Astrocyte (in vitro differentiated cells and primary cell): Measurements from ENCODE around the gene NOS1AP. TPM values are rescaled to one million over a fixed set of nuclear protein-coding genes. Genes with fewer than 3 reads are reported as not detected.

ENCODE experiments used
- DNase-seq: peaks from one replicate; pipeline ENCODE4 v3.0.0-alpha.2; 2010; ENCODE audit warnings: low read depth
- FAIRE-seq: peaks from 2 replicates; lab custom pipeline; 2011; peaks lifted over from hg19 to GRCh38; lab: Jason Lieb, UNC
- H2AFZ ChIP-seq: 2 replicates; pipeline ENCODE4 v1.6.0; 2012; ENCODE audit warnings: low read depth, low read length, inconsistent platforms
- H3K27ac ChIP-seq: 2 replicates; pipeline ENCODE4 v1.5.1; 2011; ENCODE audit warnings: low read depth, low read length, inconsistent platforms
- H3K27me3 ChIP-seq: 2 replicates; pipeline ENCODE4 v1.6.0; 2011; ENCODE audit warnings: low read length, inconsistent platforms; ENCODE audit not compliant: insufficient read depth
- H3K36me3 ChIP-seq: 2 replicates; pipeline ENCODE4 v1.5.1; 2011; ENCODE audit warnings: low read length, inconsistent platforms; ENCODE audit not compliant: insufficient read depth
- H3K4me1 ChIP-seq: 2 replicates; pipeline ENCODE4 v1.5.1; 2011; ENCODE audit warnings: low read length, inconsistent platforms; ENCODE audit not compliant: insufficient read depth
- H3K4me2 ChIP-seq: 2 replicates; pipeline ENCODE4 v1.6.0; 2012; ENCODE audit warnings: low read length, inconsistent platforms
- H3K4me3 ChIP-seq: 2 replicates; pipeline ENCODE4 v1.5.1; 2011; ENCODE audit warnings: low read depth, mild to moderate bottlenecking, low read length, inconsistent platforms; ENCODE audit not compliant: insufficient read depth
- H3K79me2 ChIP-seq: 2 replicates; pipeline ENCODE4 v1.6.0; 2012; ENCODE audit warnings: mild to moderate bottlenecking, low read length, inconsistent platforms; ENCODE audit not compliant: insufficient read depth
- H3K9ac ChIP-seq: 2 replicates; pipeline ENCODE4 v1.6.0; 2012; ENCODE audit warnings: mild to moderate bottlenecking, low read length, inconsistent platforms
- H3K9me3 ChIP-seq: 2 replicates; pipeline ENCODE4 v1.5.1; 2012; ENCODE audit warnings: low read depth, mild to moderate bottlenecking, low read length, inconsistent platforms; ENCODE audit not compliant: insufficient read depth
- H4K20me1 ChIP-seq: 2 replicates; pipeline ENCODE4 v1.6.0; 2012; ENCODE audit warnings: low read length, inconsistent platforms; ENCODE audit not compliant: insufficient read depth
- H3K27ac Mint-ChIP-seq: one replicate; pipeline ENCODE4 v1.8.0; 2021; ENCODE audit warnings: mild to moderate bottlenecking, mixed read lengths; ENCODE audit not compliant: unreplicated experiment
- H3K27me3 Mint-ChIP-seq: one replicate; pipeline ENCODE4 v1.8.0; 2021; ENCODE audit warnings: low read depth, mixed read lengths; ENCODE audit not compliant: unreplicated experiment
- H3K36me3 Mint-ChIP-seq: one replicate; pipeline ENCODE4 v1.8.0; 2021; ENCODE audit warnings: low read depth, mixed read lengths; ENCODE audit not compliant: unreplicated experiment
- H3K4me1 Mint-ChIP-seq: one replicate; pipeline ENCODE4 v1.8.0; 2021; ENCODE audit warnings: low read depth, mixed read lengths; ENCODE audit not compliant: unreplicated experiment
- H3K4me3 Mint-ChIP-seq: one replicate; pipeline ENCODE4 v1.8.0; 2021; ENCODE audit warnings: mild to moderate bottlenecking, moderate library complexity, mixed read lengths; ENCODE audit not compliant: unreplicated experiment
- H3K9me3 Mint-ChIP-seq: one replicate; pipeline ENCODE4 v1.8.0; 2021; ENCODE audit warnings: mild to moderate bottlenecking, mixed read lengths; ENCODE audit not compliant: unreplicated experiment
- EZH2 ChIP-seq: IDR thresholded peaks from 2 replicates; pipeline ENCODE4 v1.6.1; 2012; ENCODE audit warnings: mild to moderate bottlenecking, low read length, inconsistent platforms; ENCODE audit not compliant: insufficient read depth
- total RNA-seq: library from RNA; stranded (reverse); gene quantifications from 2 replicates; pipeline ENCODE4 v1.2.1, GENCODE V29; 2021
- TF ChIP-seq, protein P1 (sequence below): IDR thresholded peaks from 2 replicates; pipeline ENCODE4 v1.5.1; 2011; ENCODE audit warnings: low read depth, mild to moderate bottlenecking, inconsistent platforms, low read length, moderate library complexity; ENCODE audit not compliant: insufficient read depth

The NOS1AP gene
- total RNA-seq, 1 donor from 2014 or later: 1.2 TPM

DNA sequence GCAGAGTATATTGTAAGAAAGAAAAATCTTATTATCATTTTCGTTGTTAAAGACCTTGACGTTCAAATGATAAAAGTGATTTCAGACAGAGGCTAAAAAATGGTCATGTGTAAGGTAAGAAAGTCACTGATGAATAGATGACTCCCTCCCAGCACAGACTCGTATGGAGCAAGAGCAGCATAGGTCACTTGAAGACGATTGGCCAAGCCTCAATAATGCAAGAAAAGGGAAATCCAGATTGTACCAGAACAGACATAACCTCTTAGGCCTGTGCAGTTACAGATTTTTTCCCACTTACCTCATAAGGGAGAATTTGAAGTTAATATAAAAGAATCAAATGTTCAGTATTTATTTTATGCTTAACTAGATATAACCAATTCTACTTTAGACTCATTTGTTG is 29.5 kb upstream of the NOS1AP start:
- H4K20me1 ChIP-seq: no peaks in the 10 kb centered on the region
- DNase-seq (no peak), FAIRE-seq (no peak)
- no peak overlapping the region for H3K4me3 ChIP-seq
- no peak overlapping the region for H2AFZ ChIP-seq
- no peaks in the 10 kb centered on the region for H3K79me2 ChIP-seq
- Mint-ChIP-seq H3K27me3 (peaks cover 2% of the 10 kb centered on the region), H3K36me3 (no peaks in the 10 kb centered on the region), H3K9me3 (peaks cover 4% of the 10 kb centered on the region), H3K4me1 (peaks cover 6% of the 10 kb centered on the region), H3K27ac (no peak overlapping the region), H3K4me3 (no peak overlapping the region)
- H3K27me3 ChIP-seq: no peaks in the 10 kb centered on the region
- no peak overlapping the region for H3K9ac ChIP-seq
- H3K36me3 ChIP-seq: no peaks in the 10 kb centered on the region
- peaks cover 9% of the 10 kb centered on the region for H3K4me1 ChIP-seq
- no peak overlapping the region for H3K27ac ChIP-seq
- no peaks in the 10 kb centered on the region for H3K9me3 ChIP-seq
- no peak overlapping the region for H3K4me2 ChIP-seq
- no peak for TF ChIP-seq EZH2
- TF ChIP-seq, protein P1, sequence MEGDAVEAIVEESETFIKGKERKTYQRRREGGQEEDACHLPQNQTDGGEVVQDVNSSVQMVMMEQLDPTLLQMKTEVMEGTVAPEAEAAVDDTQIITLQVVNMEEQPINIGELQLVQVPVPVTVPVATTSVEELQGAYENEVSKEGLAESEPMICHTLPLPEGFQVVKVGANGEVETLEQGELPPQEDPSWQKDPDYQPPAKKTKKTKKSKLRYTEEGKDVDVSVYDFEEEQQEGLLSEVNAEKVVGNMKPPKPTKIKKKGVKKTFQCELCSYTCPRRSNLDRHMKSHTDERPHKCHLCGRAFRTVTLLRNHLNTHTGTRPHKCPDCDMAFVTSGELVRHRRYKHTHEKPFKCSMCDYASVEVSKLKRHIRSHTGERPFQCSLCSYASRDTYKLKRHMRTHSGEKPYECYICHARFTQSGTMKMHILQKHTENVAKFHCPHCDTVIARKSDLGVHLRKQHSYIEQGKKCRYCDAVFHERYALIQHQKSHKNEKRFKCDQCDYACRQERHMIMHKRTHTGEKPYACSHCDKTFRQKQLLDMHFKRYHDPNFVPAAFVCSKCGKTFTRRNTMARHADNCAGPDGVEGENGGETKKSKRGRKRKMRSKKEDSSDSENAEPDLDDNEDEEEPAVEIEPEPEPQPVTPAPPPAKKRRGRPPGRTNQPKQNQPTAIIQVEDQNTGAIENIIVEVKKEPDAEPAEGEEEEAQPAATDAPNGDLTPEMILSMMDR: no peak

DNA sequence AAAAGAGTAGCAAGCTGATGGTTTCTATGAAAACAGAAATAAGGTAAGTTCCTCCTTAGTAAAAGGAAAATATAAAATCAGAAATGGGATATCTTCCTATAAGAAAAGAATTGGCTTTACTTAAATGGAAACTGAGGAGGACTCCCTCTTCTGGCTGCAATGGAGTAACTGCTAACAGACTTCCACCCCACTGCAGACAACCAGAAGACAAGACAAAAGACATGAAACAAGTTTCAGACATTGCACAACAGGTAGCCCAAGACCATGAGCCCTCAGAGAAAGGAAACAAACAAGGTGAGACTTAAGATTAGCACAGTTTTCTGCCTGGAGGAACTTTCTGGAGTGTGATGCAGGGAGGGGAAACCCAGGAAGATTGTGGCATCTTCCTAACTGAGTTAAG is 28.8 kb upstream of the NOS1AP start:
- TF ChIP-seq EZH2: no peak
- TF ChIP-seq, protein P1: peak; percentile 60
- Histone ChIP-seq H3K27ac (no peak overlapping the region), H3K4me3 (no peak overlapping the region), H3K79me2 (no peaks in the 10 kb centered on the region), H2AFZ (no peak overlapping the region), H3K9me3 (no peaks in the 10 kb centered on the region), H3K27me3 (no peaks in the 10 kb centered on the region), H3K36me3 (no peaks in the 10 kb centered on the region), H3K4me1 (peaks cover 3% of the 10 kb centered on the region), H3K9ac (no peak overlapping the region), H3K4me2 (no peak overlapping the region), H4K20me1 (no peaks in the 10 kb centered on the region)
- H3K4me3 Mint-ChIP-seq: no peak overlapping the region
- no peaks in the 10 kb centered on the region for H3K36me3 Mint-ChIP-seq
- DNase-seq (no peak), FAIRE-seq (no peak)
- H3K27ac Mint-ChIP-seq: no peak overlapping the region
- H3K9me3 Mint-ChIP-seq: peaks cover 4% of the 10 kb centered on the region
- peaks cover 2% of the 10 kb centered on the region for H3K27me3 Mint-ChIP-seq
- H3K4me1 Mint-ChIP-seq: peaks cover 2% of the 10 kb centered on the region

DNA sequence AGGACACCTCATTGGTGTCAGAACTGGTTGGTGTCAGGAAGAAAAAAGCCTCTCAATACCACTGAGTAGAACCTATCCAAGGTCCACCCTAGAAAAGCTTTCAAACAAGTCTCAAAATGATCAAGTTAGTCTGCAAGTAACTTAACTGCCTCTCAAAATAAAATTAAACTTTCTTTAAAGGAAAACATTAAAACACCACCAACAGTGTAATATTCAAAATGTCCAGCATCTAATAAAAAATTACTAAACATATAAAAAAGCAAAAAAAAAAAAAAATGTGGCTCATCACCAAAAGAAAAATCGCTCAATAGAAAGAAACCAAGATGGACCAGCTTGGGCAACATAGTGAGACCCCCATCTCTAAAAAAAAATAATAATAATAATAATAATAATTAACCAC is 27.1 kb upstream of the NOS1AP start:
- TF ChIP-seq, protein P1: no peak
- TF ChIP-seq EZH2: no peak
- H3K4me1 Mint-ChIP-seq: no peaks in the 10 kb centered on the region
- no peaks in the 10 kb centered on the region for H3K79me2 ChIP-seq
- no peak overlapping the region for H3K4me3 ChIP-seq
- H4K20me1 ChIP-seq: no peaks in the 10 kb centered on the region
- FAIRE-seq: no peak
- H3K9me3 Mint-ChIP-seq: peaks cover 4% of the 10 kb centered on the region
- H3K36me3 Mint-ChIP-seq: no peaks in the 10 kb centered on the region
- no peaks in the 10 kb centered on the region for H3K4me1 ChIP-seq
- no peak overlapping the region for H3K27ac ChIP-seq
- DNase-seq: no peak
- no peaks in the 10 kb centered on the region for H3K36me3 ChIP-seq
- peaks cover 2% of the 10 kb centered on the region for H3K27me3 Mint-ChIP-seq
- H3K27me3 ChIP-seq: no peaks in the 10 kb centered on the region
- H3K4me2 ChIP-seq: no peak overlapping the region
- no peak overlapping the region for H3K27ac Mint-ChIP-seq
- H3K9ac ChIP-seq: no peak overlapping the region
- no peak overlapping the region for H2AFZ ChIP-seq
- H3K4me3 Mint-ChIP-seq: no peak overlapping the region
- H3K9me3 ChIP-seq: no peaks in the 10 kb centered on the region
